Stomach smooth muscle (tissue), 2 donors: Measurements from ENCODE around the gene NOX1.

Source experiments
- H3K27ac ChIP-seq: one replicate; pipeline ENCODE4 v1.7.0; 2013; ENCODE audit warnings: mild to moderate bottlenecking, low read length, inconsistent platforms
- H3K27me3 ChIP-seq, 2 donors: one replicate each; pipeline ENCODE4 v1.7.0; 2013; ENCODE audit warnings: low read length in 2 of 2; ENCODE audit not compliant: insufficient read depth in 2 of 2, control insufficient read depth in 1 of 2
- H3K36me3 ChIP-seq, 2 donors: one replicate each; pipeline ENCODE4 v1.7.0; 2013; ENCODE audit warnings: low read length in 2 of 2; ENCODE audit not compliant: control insufficient read depth in 2 of 2, insufficient read depth in 2 of 2
- H3K4me1 ChIP-seq: one replicate; pipeline ENCODE4 v1.7.0; 2013; ENCODE audit warnings: low read length; ENCODE audit not compliant: control insufficient read depth, insufficient read depth
- H3K4me3 ChIP-seq, 2 donors: one replicate each; pipeline ENCODE4 v1.7.0; 2013; ENCODE audit warnings: low read length in 2 of 2
- H3K9ac ChIP-seq, 2 donors: one replicate each; pipeline ENCODE4 v1.7.0; 2013; ENCODE audit warnings: low read length in 2 of 2, mild to moderate bottlenecking in 1 of 2
- H3K9me3 ChIP-seq, 2 donors: one replicate each; pipeline ENCODE4 v1.7.0; 2013; ENCODE audit warnings: low read length in 2 of 2; ENCODE audit not compliant: control insufficient read depth in 2 of 2
- donor health status: healthy.
- donor health status: Pancreatic carcinoma.

Gene NOX1

DNA sequence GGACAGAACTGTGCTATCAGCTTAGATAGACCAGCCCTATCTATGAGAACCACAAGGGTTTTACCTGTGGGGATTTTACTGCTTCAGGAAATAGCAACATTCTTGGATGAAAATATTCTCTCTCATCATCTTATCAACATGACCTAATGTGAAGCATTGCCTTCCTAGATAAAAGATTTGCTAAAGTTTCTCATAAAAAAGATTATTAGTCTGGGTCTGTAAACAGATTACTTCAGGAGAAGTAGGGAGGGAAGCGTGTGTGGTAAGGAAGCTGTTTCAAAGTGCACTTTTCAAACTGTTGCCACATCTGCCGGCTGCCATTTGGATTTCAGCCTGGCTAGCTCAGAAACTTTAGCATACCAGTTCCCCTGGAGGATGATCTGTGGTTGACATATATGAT lies at the start of gene NOX1:
TSS of gene NOX1 (minus strand) at position 35 of the 400 bp plus-strand sequence. CDS start 220 bp downstream, outside the sequence.
- H3K27ac ChIP-seq = no peak within 1 kb of the TSS
- no peaks in the 10 kb centered on the region for H3K36me3 ChIP-seq
- no peaks in the 10 kb centered on the region for H3K4me1 ChIP-seq
- H3K27me3 ChIP-seq = no peaks in the 10 kb centered on the region
- H3K9me3 ChIP-seq = no peaks in the 10 kb centered on the region
- no peak within 1 kb of the TSS for H3K4me3 ChIP-seq
- H3K9ac ChIP-seq = no peak within 1 kb of the TSS

DNA sequence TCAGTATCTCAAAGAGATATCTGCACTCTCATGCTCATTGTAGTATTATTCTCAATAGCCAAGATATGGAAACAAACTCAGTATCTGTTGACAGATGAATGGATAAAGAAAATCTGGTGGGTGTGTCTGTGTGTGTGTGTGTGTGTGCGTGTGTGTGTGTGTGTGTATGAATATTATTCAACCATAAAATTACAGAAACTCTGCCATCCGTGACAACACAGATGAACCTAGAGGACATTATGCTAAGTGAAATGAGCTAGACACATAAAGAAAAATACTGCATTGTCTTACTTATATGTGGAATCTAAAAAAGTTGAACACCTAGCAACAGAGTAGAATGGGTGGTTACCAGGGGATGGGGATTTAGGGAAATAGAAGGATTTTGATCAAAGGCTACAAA lies 41.4 kb upstream of the NOX1 start:
- H3K27ac ChIP-seq = no peak overlapping the region
- H3K4me1 ChIP-seq = no peaks in the 10 kb centered on the region
- H3K9ac ChIP-seq = no peak overlapping the region
- no peaks in the 10 kb centered on the region for H3K27me3 ChIP-seq
- H3K4me3 ChIP-seq = no peak overlapping the region
- no peaks in the 10 kb centered on the region for H3K36me3 ChIP-seq
- no peaks in the 10 kb centered on the region for H3K9me3 ChIP-seq

DNA sequence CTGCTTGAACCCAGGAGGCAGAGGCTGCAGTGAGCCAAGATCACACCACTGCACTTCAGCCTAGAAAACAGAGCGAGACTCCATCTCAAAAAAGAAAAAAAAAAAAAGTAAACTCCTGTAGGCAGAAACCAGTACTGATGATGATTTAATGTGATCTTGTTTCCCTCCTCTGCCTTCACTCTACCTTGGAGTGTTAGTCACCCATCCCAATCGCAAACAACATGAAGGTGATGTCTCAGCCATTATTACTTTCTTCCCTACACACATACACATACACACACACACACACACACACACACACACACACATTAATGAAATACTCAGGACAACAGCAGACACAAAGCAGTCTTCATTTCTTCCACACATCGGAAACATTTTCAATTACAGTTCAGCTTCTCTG lies 39.0 kb upstream of the NOX1 start:
- no peak overlapping the region for H3K9ac ChIP-seq
- peaks cover 0 to 5% of the 10 kb centered on the region in 2 donors for H3K27me3 ChIP-seq
- no peaks in the 10 kb centered on the region for H3K36me3 ChIP-seq
- H3K4me1 ChIP-seq = no peaks in the 10 kb centered on the region
- no peak overlapping the region for H3K27ac ChIP-seq
- H3K9me3 ChIP-seq = no peaks in the 10 kb centered on the region
- no peak overlapping the region for H3K4me3 ChIP-seq

DNA sequence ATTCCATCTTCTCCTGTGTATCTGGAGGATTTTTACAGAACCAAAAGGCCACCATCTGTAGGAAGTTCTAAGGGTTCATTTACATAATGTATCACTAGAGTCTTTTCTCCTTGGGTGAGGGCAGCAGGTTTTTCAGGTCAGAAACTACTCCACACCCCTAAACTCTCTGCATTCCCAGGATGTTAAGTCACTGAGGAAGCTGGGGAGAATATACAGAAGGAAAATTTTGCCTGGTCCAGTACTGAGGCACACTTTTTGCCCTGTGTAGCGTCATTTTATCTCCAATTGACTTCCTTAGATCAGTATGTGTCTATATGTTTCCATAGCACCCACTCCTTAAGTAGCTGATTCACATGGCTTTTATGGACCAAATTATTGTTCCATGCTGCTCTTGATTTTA lies 37.6 kb upstream of the NOX1 start:
- H3K4me1 ChIP-seq = no peaks in the 10 kb centered on the region
- no peak overlapping the region for H3K4me3 ChIP-seq
- H3K27me3 ChIP-seq = peaks cover 0 to 5% of the 10 kb centered on the region in 2 donors
- no peak overlapping the region for H3K27ac ChIP-seq
- H3K36me3 ChIP-seq = no peaks in the 10 kb centered on the region
- no peak overlapping the region for H3K9ac ChIP-seq
- peaks cover 0 to 2% of the 10 kb centered on the region in 2 donors for H3K9me3 ChIP-seq

DNA sequence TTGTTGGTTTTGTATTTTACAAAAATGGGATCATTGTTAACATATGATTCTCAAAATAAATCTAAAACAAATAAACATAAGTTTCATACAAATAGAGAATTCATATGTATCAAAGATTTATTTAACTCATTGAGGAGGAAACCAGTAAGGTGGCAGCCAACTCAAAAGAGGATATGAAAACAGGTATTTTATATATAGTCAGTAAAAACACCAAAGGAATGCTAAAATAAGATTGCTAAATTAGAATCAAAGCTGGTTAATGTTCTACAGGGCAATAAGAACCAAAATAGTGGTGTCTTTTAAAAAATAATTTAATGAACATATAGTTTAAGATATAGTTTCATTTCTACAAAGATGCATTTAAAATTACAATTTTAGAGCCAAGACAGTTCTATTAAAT lies 31.5 kb upstream of the NOX1 start:
- Histone ChIP-seq H3K9ac (no peak overlapping the region), H3K36me3 (no peaks in the 10 kb centered on the region), H3K4me1 (no peaks in the 10 kb centered on the region), H3K27me3 (peaks cover 0 to 8% of the 10 kb centered on the region in 2 donors), H3K27ac (no peak overlapping the region), H3K4me3 (no peak overlapping the region), H3K9me3 (peaks cover 0 to 4% of the 10 kb centered on the region in 2 donors)

DNA sequence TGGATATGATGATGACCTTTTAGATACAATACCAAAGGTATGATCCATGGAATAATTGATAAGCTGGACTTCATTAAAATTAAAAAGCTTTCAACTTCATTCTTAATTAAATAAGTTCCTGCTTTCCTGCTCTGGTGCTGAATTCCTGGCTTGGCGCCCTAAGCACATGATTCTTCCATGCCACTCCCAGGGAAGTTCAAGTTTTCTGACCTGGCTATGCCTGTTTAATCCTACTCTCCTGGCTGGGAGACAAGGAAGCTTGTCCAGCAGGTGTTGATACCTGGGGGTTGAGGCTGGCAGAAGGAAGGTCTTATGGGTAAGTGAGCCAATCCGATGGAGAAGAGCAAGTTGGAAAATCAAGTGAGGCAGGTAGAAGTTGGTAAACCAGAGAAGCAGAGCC lies 30.3 kb upstream of the NOX1 start:
- Histone ChIP-seq H3K9ac (no peak overlapping the region), H3K36me3 (no peaks in the 10 kb centered on the region), H3K27ac (no peak overlapping the region), H3K4me1 (no peaks in the 10 kb centered on the region), H3K4me3 (no peak overlapping the region), H3K9me3 (peaks cover 0 to 4% of the 10 kb centered on the region in 2 donors), H3K27me3 (peaks cover 0 to 8% of the 10 kb centered on the region in 2 donors)

DNA sequence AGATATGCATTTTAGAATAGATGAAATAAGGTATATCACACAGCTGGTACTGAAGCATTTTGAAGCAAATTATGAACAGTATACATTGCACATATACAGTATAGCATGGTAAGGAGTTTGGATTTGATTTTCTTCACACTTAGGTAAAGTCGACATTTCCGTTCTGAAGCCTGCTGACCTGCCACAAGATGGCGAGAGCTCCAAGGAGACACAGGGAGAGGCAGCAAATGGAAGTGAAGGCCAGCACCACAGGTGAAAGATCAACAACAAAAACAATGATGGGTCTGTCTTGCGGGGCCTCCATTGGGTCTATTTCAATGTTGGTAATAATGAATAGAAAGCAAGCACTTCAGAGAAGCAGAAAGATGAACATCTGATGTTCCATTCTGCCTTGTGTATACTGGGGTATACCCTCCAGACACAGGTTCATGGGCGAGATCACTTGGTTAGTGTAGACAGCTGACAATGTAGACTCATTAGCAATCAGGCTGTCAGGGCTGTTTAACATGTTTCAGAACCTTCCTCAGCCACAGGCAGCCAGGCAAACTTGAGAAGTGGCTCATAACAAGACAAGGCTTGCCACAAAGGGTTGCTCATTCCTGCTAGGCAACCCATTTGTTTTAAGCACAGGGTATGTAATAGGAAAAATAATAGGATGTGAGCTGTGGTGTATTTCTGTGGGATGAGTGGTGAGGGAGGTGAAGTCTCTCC lies 21.4 kb upstream of the NOX1 start:
- no peak overlapping the region for H3K9ac ChIP-seq
- no peak overlapping the region for H3K4me3 ChIP-seq
- no peaks in the 10 kb centered on the region for H3K9me3 ChIP-seq
- H3K4me1 ChIP-seq = no peaks in the 10 kb centered on the region
- H3K27ac ChIP-seq = no peak overlapping the region
- no peaks in the 10 kb centered on the region for H3K27me3 ChIP-seq
- no peaks in the 10 kb centered on the region for H3K36me3 ChIP-seq

DNA sequence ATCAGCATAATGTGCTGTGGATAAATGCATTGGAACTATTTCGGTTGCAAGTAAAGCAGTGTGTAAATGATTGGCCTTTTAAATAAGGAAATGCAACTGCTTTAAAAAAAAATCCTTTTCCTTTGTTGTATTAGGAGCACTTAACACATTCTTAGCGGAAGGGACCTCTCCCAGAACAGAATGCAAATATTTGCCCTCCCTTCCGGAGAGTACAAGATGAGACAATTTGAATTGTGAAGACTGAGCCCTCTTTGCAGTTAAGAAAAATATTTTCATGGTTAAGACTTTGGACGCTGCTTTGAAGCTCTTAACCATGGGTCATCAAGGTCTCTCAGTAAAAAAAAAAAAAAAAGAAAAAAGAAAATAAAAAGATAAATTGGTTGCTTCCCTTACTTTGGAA lies 9.5 kb upstream of the NOX1 start:
- peaks cover 0 to 3% of the 10 kb centered on the region in 2 donors for H3K27me3 ChIP-seq
- no peaks in the 10 kb centered on the region for H3K36me3 ChIP-seq
- H3K27ac ChIP-seq = no peak overlapping the region
- H3K4me1 ChIP-seq = no peaks in the 10 kb centered on the region
- no peak overlapping the region for H3K4me3 ChIP-seq
- H3K9ac ChIP-seq = no peak overlapping the region
- H3K9me3 ChIP-seq = no peaks in the 10 kb centered on the region

DNA sequence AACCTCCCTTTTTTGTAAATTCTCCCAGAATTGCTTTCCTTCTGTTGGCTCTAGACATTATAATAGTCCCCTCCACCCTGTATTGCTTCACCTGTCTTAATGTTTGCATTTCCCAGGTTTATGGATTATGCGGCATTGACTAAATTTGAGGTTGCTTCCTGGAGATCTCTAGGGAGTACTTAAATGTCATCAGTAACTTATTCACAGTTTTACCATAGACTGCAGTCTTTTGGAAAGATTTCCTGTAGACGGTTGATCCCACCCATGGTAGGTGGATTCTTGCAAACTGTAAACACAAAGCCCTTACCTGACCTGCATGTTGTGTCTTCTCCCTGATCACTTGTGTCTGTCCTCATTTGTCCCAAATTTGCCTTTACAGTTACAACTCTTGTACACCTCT lies 6.2 kb upstream of the NOX1 start:
- Histone ChIP-seq H3K4me1 (no peaks in the 10 kb centered on the region), H3K9ac (no peak overlapping the region), H3K9me3 (no peaks in the 10 kb centered on the region), H3K27me3 (peaks cover 0 to 3% of the 10 kb centered on the region in 2 donors), H3K4me3 (no peak overlapping the region), H3K27ac (no peak overlapping the region), H3K36me3 (no peaks in the 10 kb centered on the region)

DNA sequence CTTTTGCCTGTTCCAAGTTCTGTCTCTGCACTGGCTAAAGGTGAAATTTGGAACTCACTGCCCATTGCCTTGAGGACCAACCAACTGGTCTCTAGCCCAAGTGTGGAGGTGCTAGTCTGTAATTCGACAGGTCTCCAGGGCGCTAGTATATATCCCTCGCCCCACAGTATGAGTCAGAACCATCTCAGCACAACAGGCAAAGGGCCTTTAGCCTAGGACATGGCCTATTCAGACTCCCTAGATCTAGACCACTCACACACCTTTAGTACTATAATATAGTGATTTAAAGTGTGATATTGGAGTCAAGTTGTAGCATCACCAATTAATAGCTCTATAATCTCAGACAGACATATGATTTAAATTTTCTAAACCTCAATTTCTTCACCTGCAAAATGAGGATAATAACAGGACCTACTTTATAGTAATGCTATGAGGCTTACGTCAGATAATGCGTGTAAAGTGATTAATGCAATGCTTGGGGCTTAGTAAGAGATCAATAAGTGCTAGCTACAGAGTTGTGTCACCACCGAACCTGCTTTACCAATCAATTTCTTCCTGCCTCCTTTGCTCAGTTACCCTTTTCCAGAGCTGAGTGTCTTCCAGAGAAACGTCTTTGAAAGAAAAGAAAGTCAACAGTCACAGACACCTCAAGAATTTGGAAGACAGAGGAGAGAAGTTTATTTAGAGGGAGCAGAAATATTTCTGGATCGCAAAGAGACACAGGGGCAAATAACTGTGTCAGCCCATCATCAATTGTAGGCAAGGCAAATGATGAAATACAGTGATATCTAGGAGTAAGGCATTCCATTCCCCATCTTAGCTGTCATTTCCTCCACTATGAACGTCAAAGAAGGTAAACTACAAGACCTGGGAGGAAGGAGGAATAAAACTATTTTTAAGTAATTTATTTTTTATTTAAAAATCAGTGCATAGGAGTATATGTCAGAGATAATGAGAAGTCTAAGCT lies 2.3 kb downstream of the NOX1 start:
- H3K4me1 ChIP-seq = no peaks in the 10 kb centered on the region
- no peaks in the 10 kb centered on the region for H3K36me3 ChIP-seq
- H3K27ac ChIP-seq = no peak overlapping the region
- no peak overlapping the region for H3K9ac ChIP-seq
- H3K27me3 ChIP-seq = no peaks in the 10 kb centered on the region
- no peaks in the 10 kb centered on the region for H3K9me3 ChIP-seq
- no peak overlapping the region for H3K4me3 ChIP-seq

DNA sequence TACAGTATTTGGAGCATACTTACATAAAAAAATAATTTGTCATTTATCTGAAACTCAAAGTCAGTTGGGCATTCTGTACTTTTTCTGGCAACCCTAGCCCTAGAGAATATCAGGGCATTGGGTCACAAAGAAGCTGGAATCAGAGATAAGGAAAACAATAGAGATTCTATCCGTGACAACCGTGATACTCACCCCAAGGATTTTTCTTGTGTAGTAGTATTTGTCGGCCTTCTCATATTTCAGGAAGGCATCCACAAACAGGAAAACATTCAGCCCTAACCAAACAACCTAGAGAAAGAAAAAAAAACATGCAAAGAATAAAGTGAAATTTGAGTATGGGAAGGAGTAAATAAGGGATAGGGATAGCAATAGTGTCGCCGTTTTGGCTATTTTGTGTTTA lies 3.6 kb downstream of the NOX1 start:
- Histone ChIP-seq H3K9me3 (no peaks in the 10 kb centered on the region), H3K9ac (no peak overlapping the region), H3K36me3 (no peaks in the 10 kb centered on the region), H3K27me3 (no peaks in the 10 kb centered on the region), H3K4me3 (no peak overlapping the region), H3K27ac (no peak overlapping the region), H3K4me1 (no peaks in the 10 kb centered on the region)
